Activated CD4-positive, alpha-beta memory T cell treated with anti-CD3 and anti-CD28 coated beads, Interleukin-2, amount 10 ng/mL, durations not matched to agents 7 days and 5 days (primary cell): ENCODE results near the gene LAPTM5. TPM values are rescaled to one million over a fixed set of nuclear protein-coding genes. Genes with fewer than 3 reads are reported as not detected.

ENCODE experiments used
- CTCF ChIA-PET: fragments of 350-600 bp; sonication (Branson Sonifier 250); formaldehyde crosslinking; loops from one replicate; lab custom pipeline; 2021; ENCODE audit warnings: antibody characterized with exemption, inconsistent platforms; lab: Charles Lee
- POLR2A ChIA-PET: fragments of 350-600 bp; sonication (Branson Sonifier 250); formaldehyde crosslinking; loops from one replicate; lab custom pipeline; 2021; ENCODE audit warnings: antibody characterized with exemption; lab: Charles Lee
- DNase-seq: peaks from one replicate; pipeline ENCODE4 v3.0.0-alpha.2; 2020
- H3K27ac Mint-ChIP-seq: one replicate; pipeline ENCODE4 v1.8.0; 2021; ENCODE audit warnings: mild to moderate bottlenecking, mixed read lengths
- H3K27me3 Mint-ChIP-seq: one replicate; pipeline ENCODE4 v1.8.0; 2021; ENCODE audit warnings: mixed read lengths
- H3K36me3 Mint-ChIP-seq: one replicate; pipeline ENCODE4 v1.8.0; 2021; ENCODE audit warnings: low read depth, mixed read lengths
- H3K4me1 Mint-ChIP-seq: one replicate; pipeline ENCODE4 v1.8.0; 2021; ENCODE audit warnings: mixed read lengths
- H3K4me3 Mint-ChIP-seq: one replicate; pipeline ENCODE4 v1.8.0; 2021; ENCODE audit warnings: mild to moderate bottlenecking, mixed read lengths
- H3K9me3 Mint-ChIP-seq: one replicate; pipeline ENCODE4 v1.8.0; 2021; ENCODE audit warnings: mixed read lengths
- total RNA-seq, 2 experiments: library from RNA; stranded (reverse); gene quantifications; one replicate each; pipeline ENCODE4 v1.2.3, GENCODE V29; 2021

LAPTM5 gene
- total RNA-seq = 100 to 1,000 TPM; 481 to 482 TPM

DNA sequence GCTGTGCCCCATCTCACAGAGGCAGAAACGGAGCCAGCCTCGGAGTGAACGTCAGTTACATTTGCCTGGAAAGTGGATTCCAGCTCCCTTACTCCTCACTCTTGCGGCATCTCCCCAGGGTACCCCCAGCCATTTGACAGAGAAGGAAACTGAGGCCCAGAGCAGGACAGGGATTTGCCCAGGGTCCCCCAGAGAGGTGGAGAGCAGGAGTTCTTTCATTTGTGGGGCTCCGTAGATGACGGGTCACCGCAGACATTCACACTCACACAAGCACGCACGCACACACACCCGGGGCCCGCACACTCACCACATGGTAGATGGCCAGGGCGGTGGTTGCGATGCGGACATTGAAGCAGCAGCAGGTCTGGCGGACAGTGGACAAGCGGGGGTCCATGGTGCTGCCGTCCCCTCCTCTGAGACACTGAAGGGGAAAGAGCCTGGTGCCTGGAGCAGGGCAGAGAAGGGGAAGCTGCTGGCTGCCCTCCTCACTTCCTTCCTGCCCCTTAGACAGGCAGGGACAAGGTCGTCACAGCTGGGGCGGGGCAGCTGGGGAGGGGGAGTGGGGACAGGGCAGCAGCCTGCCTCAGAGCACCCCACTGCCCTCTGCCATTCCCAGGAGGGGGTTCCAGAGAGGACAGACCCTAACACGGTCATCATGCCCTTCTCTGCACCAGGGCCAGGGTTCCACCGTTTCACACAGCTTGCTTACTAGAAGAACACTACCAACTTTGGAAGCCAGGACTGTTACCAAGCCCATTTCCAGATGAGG lies at the start of gene LAPTM5:
LAPTM5 (minus strand) TSS at position 423 of the 769 bp plus-strand sequence; CDS start at position 394, 29 bp downstream.
- peaks cover 84% of the 10 kb centered on the region for H3K4me1 Mint-ChIP-seq
- no peaks in the 10 kb centered on the region for H3K27me3 Mint-ChIP-seq
- ChIA-PET CTCF (interaction anchor here (1.6 to 8.8 kb wide), 6 partner anchors 8 to 38 kb away, joined by 3 to 117 read pairs (median 30); no protein-coding TSS in a partner anchor), POLR2A (interaction anchor here (0.7 to 12.3 kb wide), 17 partner anchors 9 to 38 kb away, joined by 3 to 341 read pairs (median 5); no protein-coding TSS in a partner anchor)
- peaks cover 42% of the 10 kb centered on the region for H3K36me3 Mint-ChIP-seq
- DNase-seq = peak; percentile 69
- peak within 1 kb of the TSS; percentile 93 for H3K27ac Mint-ChIP-seq
- H3K4me3 Mint-ChIP-seq = peak within 1 kb of the TSS; percentile 95
- no peaks in the 10 kb centered on the region for H3K9me3 Mint-ChIP-seq

- CTCF ChIA-PET = interaction anchor here (0.6 to 1.5 kb wide), 4 partner anchors 20 to 100 kb away, joined by 3 to 4 read pairs (median 3); no protein-coding TSS in a partner anchor
- Mint-ChIP-seq H3K27me3 (peaks cover 70% of the 10 kb centered on the region), H3K4me1 (peaks cover 4% of the 10 kb centered on the region), H3K36me3 (no peaks in the 10 kb centered on the region), H3K27ac (no peak overlapping the region), H3K9me3 (no peaks in the 10 kb centered on the region), H3K4me3 (no peak overlapping the region)
- POLR2A ChIA-PET = interaction anchor here (0.9 to 1.2 kb wide), 2 partner anchors 49 to 88 kb away, joined by 3 read pairs; no protein-coding TSS in a partner anchor
- DNase-seq = no peak
These were observed 49.1 kb upstream of the LAPTM5 start for GRCh38 chr1:30806381-30807317.

DNA sequence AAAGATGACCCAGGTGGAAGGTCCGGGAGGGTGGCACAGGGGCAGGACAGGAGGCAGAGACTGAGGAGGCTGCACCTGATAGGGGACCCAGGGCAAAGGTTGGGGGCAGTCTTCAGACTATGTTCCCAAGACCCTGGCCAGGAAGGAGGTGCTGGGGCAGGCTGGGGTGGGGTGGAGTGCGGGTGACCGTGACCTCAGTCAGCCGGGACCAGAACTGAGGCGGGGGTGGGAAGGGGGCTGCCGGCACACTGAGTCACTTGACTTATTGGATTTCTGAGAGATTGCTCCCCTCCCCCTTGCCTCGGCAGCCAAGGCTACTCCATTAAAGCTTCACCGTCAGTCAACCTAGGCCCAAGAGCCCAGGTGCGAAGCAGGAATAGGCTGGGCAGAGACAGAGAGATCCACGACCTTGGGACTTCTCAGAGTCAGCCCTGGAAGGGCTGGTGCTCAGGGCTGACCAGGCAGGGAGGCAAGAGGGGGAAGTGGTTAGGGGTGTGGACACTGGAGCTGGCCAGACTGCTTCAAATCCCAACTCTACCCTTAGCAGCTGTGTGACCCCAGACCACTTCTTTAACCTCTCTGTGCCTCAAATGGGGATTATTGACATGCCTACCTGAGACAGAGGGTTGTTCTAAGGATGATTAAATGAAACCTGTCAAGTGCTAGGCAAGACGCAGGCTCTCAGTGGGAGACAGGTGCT lies 47.9 kb upstream of the LAPTM5 start:
- no peak overlapping the region for H3K4me3 Mint-ChIP-seq
- peaks cover 68% of the 10 kb centered on the region for H3K27me3 Mint-ChIP-seq
- no peak for DNase-seq
- ChIA-PET CTCF (interaction anchor here (0.6 to 2.1 kb wide), 5 partner anchors 26 to 125 kb away, joined by 3 to 6 read pairs (median 4); no protein-coding TSS in a partner anchor), POLR2A (interaction anchor here (0.9 to 1.2 kb wide), 2 partner anchors 51 to 87 kb away, joined by 3 read pairs; no protein-coding TSS in a partner anchor)
- no peaks in the 10 kb centered on the region for H3K9me3 Mint-ChIP-seq
- H3K36me3 Mint-ChIP-seq = no peaks in the 10 kb centered on the region
- H3K4me1 Mint-ChIP-seq = peaks cover 4% of the 10 kb centered on the region
- H3K27ac Mint-ChIP-seq = no peak overlapping the region

DNA sequence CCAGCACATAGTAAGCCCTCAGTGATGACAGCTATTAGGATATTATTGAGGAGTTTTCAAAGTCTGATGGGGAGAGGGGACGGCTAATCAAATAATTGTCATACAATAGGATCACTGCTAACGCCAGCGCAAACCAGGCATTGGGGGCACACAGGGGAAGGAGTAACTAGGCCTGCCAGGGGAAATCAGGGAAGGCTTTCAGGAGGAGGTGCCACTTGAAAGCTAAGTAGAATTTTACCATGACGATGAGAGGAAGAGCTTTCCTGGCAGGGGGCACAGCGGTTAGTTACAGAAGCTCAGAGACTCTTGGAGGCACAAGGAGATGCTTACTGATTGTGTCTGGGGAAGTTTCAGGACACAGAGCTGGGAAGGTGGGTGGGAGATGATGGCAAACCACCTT lies 47.2 kb upstream of the LAPTM5 start:
- Mint-ChIP-seq H3K9me3 (no peaks in the 10 kb centered on the region), H3K36me3 (no peaks in the 10 kb centered on the region), H3K27me3 (peaks cover 61% of the 10 kb centered on the region), H3K4me1 (peaks cover 4% of the 10 kb centered on the region), H3K4me3 (no peak overlapping the region), H3K27ac (no peak overlapping the region)
- POLR2A ChIA-PET = no interaction called here
- DNase-seq = no peak
- CTCF ChIA-PET = interaction anchor here (1.0 to 2.1 kb wide), 4 partner anchors 86 to 125 kb away, joined by 4 to 6 read pairs (median 4); no protein-coding TSS in a partner anchor

- H3K9me3 Mint-ChIP-seq = no peaks in the 10 kb centered on the region
- peaks cover 61% of the 10 kb centered on the region for H3K27me3 Mint-ChIP-seq
- H3K4me3 Mint-ChIP-seq = no peak overlapping the region
- no peak for DNase-seq
- ChIA-PET CTCF (interaction anchor here (1.0 to 2.1 kb wide), 4 partner anchors 22 to 126 kb away, joined by 4 to 6 read pairs (median 5); no protein-coding TSS in a partner anchor), POLR2A (no interaction called here)
- no peak overlapping the region for H3K27ac Mint-ChIP-seq
- H3K4me1 Mint-ChIP-seq = peaks cover 4% of the 10 kb centered on the region
- H3K36me3 Mint-ChIP-seq = no peaks in the 10 kb centered on the region
These were observed 46.8 kb upstream of the LAPTM5 start for GRCh38 chr1:30804352-30804751.

GRCh38 chr1:30803562-30803961 lies 46.0 kb upstream of the LAPTM5 start:
- Mint-ChIP-seq H3K36me3 (no peaks in the 10 kb centered on the region), H3K4me1 (peaks cover 4% of the 10 kb centered on the region), H3K9me3 (no peaks in the 10 kb centered on the region), H3K27ac (no peak overlapping the region), H3K27me3 (peaks cover 58% of the 10 kb centered on the region), H3K4me3 (no peak overlapping the region)
- DNase-seq = no peak
- ChIA-PET POLR2A (no interaction called here), CTCF (interaction anchor here (0.6 to 4.4 kb wide), 4 partner anchors 21 to 127 kb away, joined by 3 to 110 read pairs (median 22); partner anchors contain the start of gene SDC3)

DNA sequence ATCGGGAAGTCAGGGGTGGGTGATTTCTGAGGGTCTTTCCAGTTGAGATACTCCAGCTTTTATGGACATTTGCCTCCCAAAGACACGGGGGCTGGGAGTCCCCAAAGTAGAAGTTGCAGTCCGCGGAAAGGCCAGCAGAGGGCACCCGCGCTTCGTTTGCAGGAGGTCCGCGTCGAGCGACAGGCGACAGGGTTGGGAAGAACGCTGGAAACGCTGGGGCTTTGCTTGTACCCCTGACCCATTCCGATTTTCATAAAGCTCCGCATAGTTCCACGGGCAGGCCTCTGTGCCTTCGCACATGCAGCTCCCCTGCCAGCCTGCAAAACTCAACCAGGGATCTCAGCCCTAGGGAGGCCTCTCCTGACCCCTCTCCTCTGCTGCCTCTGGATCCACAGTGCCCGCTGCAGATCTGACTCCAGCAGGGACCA lies 44.2 kb upstream of the LAPTM5 start:
- H3K4me3 Mint-ChIP-seq = no peak overlapping the region
- no peaks in the 10 kb centered on the region for H3K9me3 Mint-ChIP-seq
- DNase-seq = peak; percentile 79
- H3K27ac Mint-ChIP-seq = no peak overlapping the region
- CTCF ChIA-PET = interaction anchor here (0.5 to 4.4 kb wide), 30 partner anchors 8 to 1265 kb away, joined by 3 to 110 read pairs (median 4); partner anchors contain the start of gene SDC3
- POLR2A ChIA-PET = interaction anchor here (0.8 to 1.7 kb wide), 3 partner anchors 83 to 110 kb away, joined by 4 to 7 read pairs (median 6); no protein-coding TSS in a partner anchor
- H3K36me3 Mint-ChIP-seq = no peaks in the 10 kb centered on the region
- peaks cover 4% of the 10 kb centered on the region for H3K4me1 Mint-ChIP-seq
- H3K27me3 Mint-ChIP-seq = peaks cover 45% of the 10 kb centered on the region

DNA sequence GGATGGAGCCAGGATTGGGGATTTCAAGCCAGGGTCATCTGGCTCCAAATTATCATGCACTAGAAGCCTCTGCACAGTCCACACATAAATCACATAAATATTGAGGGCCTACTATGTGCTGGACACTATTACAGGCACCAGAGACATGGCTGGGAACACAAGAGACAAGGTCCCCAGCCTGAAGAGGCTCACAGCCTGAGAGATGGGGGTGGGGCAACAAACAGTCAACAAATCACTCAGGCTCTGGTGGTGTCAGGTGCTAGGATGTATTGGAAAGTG lies 41.6 kb upstream of the LAPTM5 start:
- Mint-ChIP-seq H3K27ac (no peak overlapping the region), H3K4me3 (no peak overlapping the region), H3K9me3 (no peaks in the 10 kb centered on the region), H3K4me1 (peaks cover 4% of the 10 kb centered on the region), H3K36me3 (no peaks in the 10 kb centered on the region), H3K27me3 (peaks cover 21% of the 10 kb centered on the region)
- no peak for DNase-seq
- CTCF ChIA-PET = no interaction called here
- POLR2A ChIA-PET = no interaction called here

DNA sequence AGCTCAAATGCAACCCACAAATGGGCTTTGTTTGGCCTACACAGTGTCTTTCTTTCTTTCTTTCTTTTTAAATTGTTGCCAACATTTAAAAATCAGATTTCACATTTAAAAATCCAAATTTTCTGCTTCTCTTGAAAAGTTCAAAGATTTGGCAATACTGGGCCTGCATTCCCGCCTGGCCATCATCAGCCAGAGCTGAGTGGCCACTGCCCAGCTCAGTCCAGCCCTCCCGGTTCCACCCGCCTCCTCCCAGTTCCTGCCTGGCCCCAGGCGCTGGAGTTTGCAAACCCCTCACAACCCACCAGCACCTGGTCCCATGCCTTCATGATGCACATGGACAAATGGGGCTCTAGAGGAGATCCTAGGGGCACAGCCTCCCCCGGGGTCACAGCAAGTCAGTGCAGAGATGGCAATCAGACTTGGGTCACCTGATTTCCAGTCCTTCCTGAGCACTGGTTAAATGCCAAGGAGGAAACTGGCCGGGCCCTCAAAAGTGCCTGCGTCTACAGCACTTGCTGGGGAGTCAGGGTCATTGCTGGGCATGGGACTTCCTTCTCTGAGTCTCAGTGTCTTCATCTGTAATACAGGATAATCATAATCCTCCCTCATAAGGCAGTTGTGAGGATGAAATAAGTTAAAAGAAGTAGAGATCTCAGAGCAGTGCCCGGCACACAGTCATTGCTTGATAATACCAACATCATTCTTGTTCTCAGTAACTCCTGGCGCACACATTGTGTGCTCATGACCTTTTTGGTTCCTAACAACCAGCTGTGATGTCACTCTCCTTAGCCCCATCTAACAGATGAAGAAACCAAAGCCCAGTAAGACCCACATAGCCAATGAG lies 41.0 kb upstream of the LAPTM5 start:
- Mint-ChIP-seq H3K4me1 (peaks cover 4% of the 10 kb centered on the region), H3K27me3 (peaks cover 16% of the 10 kb centered on the region), H3K27ac (no peak overlapping the region), H3K36me3 (no peaks in the 10 kb centered on the region), H3K9me3 (no peaks in the 10 kb centered on the region), H3K4me3 (no peak overlapping the region)
- CTCF ChIA-PET = interaction anchor here (0.7 kb wide), 1 partner anchor 80 kb away, joined by 3 read pairs; no protein-coding TSS in a partner anchor
- POLR2A ChIA-PET = no interaction called here
- DNase-seq = no peak

DNA sequence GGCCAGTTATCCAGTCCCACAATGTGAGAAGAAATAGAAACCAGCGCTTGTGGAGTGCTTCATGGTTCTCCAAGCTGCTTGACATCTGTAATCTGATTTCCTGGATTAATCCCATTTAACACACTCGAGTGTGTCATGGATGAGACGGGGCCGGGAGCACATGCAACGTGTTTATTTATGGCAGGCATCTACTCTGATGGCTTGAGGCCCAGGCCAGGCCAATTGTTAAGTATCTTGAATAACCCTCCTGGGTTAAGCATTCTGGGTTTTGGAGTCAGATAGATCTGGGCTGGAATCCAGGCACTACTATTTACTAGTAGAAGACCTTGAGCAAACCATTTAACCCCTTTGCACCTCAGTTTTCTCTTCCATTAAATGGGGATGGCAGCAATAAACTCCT lies 37.5 kb upstream of the LAPTM5 start:
- no peak overlapping the region for H3K4me3 Mint-ChIP-seq
- ChIA-PET CTCF (interaction anchor here (0.7 to 1.6 kb wide), 3 partner anchors 12 to 119 kb away, joined by 3 to 4 read pairs (median 4); no protein-coding TSS in a partner anchor), POLR2A (no interaction called here)

GRCh38 chr1:30794260-30794659 lies 36.7 kb upstream of the LAPTM5 start:
- ChIA-PET POLR2A (no interaction called here), CTCF (interaction anchor here (0.7 to 1.5 kb wide), 5 partner anchors 8 to 119 kb away, joined by 3 to 7 read pairs (median 4); no protein-coding TSS in a partner anchor)
- Mint-ChIP-seq H3K36me3 (no peaks in the 10 kb centered on the region), H3K27me3 (peaks cover 14% of the 10 kb centered on the region), H3K4me1 (peaks cover 6% of the 10 kb centered on the region), H3K27ac (no peak overlapping the region), H3K9me3 (no peaks in the 10 kb centered on the region), H3K4me3 (no peak overlapping the region)
- DNase-seq = no peak

More for the DNA sequence above, 37.5 kb upstream of the LAPTM5 start:
- Mint-ChIP-seq H3K27me3 (peaks cover 11% of the 10 kb centered on the region), H3K36me3 (no peaks in the 10 kb centered on the region), H3K9me3 (no peaks in the 10 kb centered on the region), H3K4me1 (peaks cover 6% of the 10 kb centered on the region), H3K27ac (no peak overlapping the region)
- no peak for DNase-seq
